Activated CD4-positive, alpha-beta memory T cell treated with anti-CD3 and anti-CD28 coated beads, Interleukin-2, amount 10 ng/mL, durations not matched to agents 7 days and 5 days (primary cell): ENCODE results near the gene TARM1. TPM values are rescaled to one million over a fixed set of nuclear protein-coding genes. Genes with fewer than 3 reads are reported as not detected.

ENCODE experiments used
- CTCF ChIA-PET: fragments of 350-600 bp; sonication (Branson Sonifier 250); formaldehyde crosslinking; loops from one replicate; lab custom pipeline; 2021; ENCODE audit warnings: antibody characterized with exemption, inconsistent platforms; lab: Charles Lee
- POLR2A ChIA-PET: fragments of 350-600 bp; sonication (Branson Sonifier 250); formaldehyde crosslinking; loops from one replicate; lab custom pipeline; 2021; ENCODE audit warnings: antibody characterized with exemption; lab: Charles Lee
- DNase-seq: peaks from one replicate; pipeline ENCODE4 v3.0.0-alpha.2; 2020
- H3K27ac Mint-ChIP-seq: one replicate; pipeline ENCODE4 v1.8.0; 2021; ENCODE audit warnings: mild to moderate bottlenecking, mixed read lengths
- H3K27me3 Mint-ChIP-seq: one replicate; pipeline ENCODE4 v1.8.0; 2021; ENCODE audit warnings: mixed read lengths
- H3K36me3 Mint-ChIP-seq: one replicate; pipeline ENCODE4 v1.8.0; 2021; ENCODE audit warnings: low read depth, mixed read lengths
- H3K4me1 Mint-ChIP-seq: one replicate; pipeline ENCODE4 v1.8.0; 2021; ENCODE audit warnings: mixed read lengths
- H3K4me3 Mint-ChIP-seq: one replicate; pipeline ENCODE4 v1.8.0; 2021; ENCODE audit warnings: mild to moderate bottlenecking, mixed read lengths
- H3K9me3 Mint-ChIP-seq: one replicate; pipeline ENCODE4 v1.8.0; 2021; ENCODE audit warnings: mixed read lengths
- total RNA-seq, 2 experiments: library from RNA; stranded (reverse); gene quantifications; one replicate each; pipeline ENCODE4 v1.2.3, GENCODE V29; 2021

TARM1 gene
- total RNA-seq, 2 experiments from 2014 or later: not detected

DNA sequence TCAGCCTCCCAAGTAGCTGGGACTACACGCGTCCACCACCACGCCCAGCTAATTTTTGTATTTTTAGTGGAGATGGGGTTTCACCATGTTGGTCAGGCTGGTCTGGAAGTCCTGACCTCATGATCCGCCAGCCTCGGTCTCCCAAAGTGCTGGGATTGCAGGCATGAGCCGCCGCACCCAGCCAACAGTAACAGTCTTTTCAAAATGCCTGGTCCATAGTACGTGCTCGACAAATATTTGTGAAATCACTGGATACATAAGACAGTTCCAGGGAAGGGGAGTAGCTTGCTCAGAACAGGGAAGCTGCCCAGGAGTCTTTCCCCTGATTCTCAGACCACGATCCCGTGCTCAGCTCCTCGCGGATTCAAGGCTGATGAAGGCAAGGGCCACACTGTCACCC, 59.2 kb downstream of the TARM1 start:
- DNase-seq: no peak
- ChIA-PET POLR2A (no interaction called here), CTCF (interaction anchor here (0.9 to 3.5 kb wide), 2 partner anchors 170 to 229 kb away, joined by 3 to 23 read pairs; no protein-coding TSS in a partner anchor)
- Mint-ChIP-seq H3K36me3 (no peaks in the 10 kb centered on the region), H3K27ac (no peak overlapping the region), H3K9me3 (no peaks in the 10 kb centered on the region), H3K4me3 (no peak overlapping the region), H3K27me3 (peaks cover 8% of the 10 kb centered on the region), H3K4me1 (peaks cover 35% of the 10 kb centered on the region)

DNA sequence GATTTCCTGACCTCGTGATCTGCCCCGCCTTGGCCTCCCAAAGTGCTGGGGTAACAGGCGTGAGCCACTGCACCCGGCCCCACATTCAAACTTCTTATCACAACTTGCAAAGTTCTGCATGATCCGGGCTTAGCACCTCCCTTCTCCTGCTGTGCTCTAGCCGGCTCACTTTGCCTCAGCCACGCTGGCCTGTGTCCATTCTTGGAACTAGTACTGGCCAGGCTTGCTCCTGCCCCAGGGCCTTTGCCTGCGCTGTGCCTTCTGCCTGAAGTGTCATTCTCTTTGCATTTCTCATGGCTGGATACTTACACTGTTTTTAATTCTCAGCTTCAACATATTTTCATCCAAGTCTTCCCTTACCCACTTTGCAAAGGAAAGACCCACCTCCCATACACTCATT, 59.8 kb downstream of the TARM1 start:
- Mint-ChIP-seq H3K27ac (no peak overlapping the region), H3K9me3 (no peaks in the 10 kb centered on the region), H3K4me3 (no peak overlapping the region), H3K36me3 (no peaks in the 10 kb centered on the region), H3K4me1 (peaks cover 35% of the 10 kb centered on the region), H3K27me3 (peaks cover 11% of the 10 kb centered on the region)
- ChIA-PET CTCF (interaction anchor here (0.9 to 3.5 kb wide), 2 partner anchors 169 to 228 kb away, joined by 3 to 23 read pairs; no protein-coding TSS in a partner anchor), POLR2A (no interaction called here)
- no peak for DNase-seq

Other genes starting within 250 kb of the TARM1 start
- gene MYADM, start 213.5 kb downstream of the TARM1 start, total RNA-seq: 100 to 1,000 TPM; 109 TPM
- gene PRKCG, start 199.2 kb downstream of the TARM1 start, total RNA-seq: not detected
- gene CACNG7, start 172.1 kb downstream of the TARM1 start, total RNA-seq: not detected
- gene CACNG8, start 118.4 kb downstream of the TARM1 start, total RNA-seq: under 1 TPM in 1 of 2 experiments, not detected in 1; 0.05 TPM
- gene CACNG6, start 89.7 kb downstream of the TARM1 start, total RNA-seq: not detected
- not detected for gene VSTM1, start 17.5 kb downstream of the TARM1 start, total RNA-seq
- under 1 TPM in 1 of 2 experiments, not detected in 1; 0.40 TPM for gene OSCAR, start 19.4 kb upstream of the TARM1 start, total RNA-seq
- gene NDUFA3, start 21.5 kb upstream of the TARM1 start, total RNA-seq: 100 to 1,000 TPM; 115 to 116 TPM
- 10 to 100 TPM; 44.4 to 47.1 TPM for gene TFPT, start 34.3 kb upstream of the TARM1 start, total RNA-seq
- 10 to 100 TPM; 53.5 to 55.0 TPM for gene PRPF31, start 34.4 kb upstream of the TARM1 start, total RNA-seq
- gene CNOT3, start 56.4 kb upstream of the TARM1 start, total RNA-seq: 10 to 100 TPM; 62.6 to 66.9 TPM
- 1 to 10 TPM; 8.3 to 9.2 TPM for gene LENG1, start 78.4 kb upstream of the TARM1 start, total RNA-seq
- 1 to 10 TPM; 2.8 to 3.2 TPM for gene TMC4, start 91.8 kb upstream of the TARM1 start, total RNA-seq
- gene MBOAT7, start 108.2 kb upstream of the TARM1 start, total RNA-seq: 10 to 100 TPM; 90.8 to 93.4 TPM
- gene TSEN34, start 109.9 kb upstream of the TARM1 start, total RNA-seq: 10 to 100 TPM; 10.9 to 13.6 TPM
- 1,000 to 10,000 TPM; 1,045 to 1,051 TPM for gene RPS9, start 119.5 kb upstream of the TARM1 start, total RNA-seq
- gene LILRB3, start 141.6 kb upstream of the TARM1 start, total RNA-seq: 1 to 10 TPM; 5.3 to 5.8 TPM
- gene LILRA6, start 161.4 kb upstream of the TARM1 start, total RNA-seq: under 1 TPM; 0.65 to 0.68 TPM
- not detected for gene LILRB5, start 175.9 kb upstream of the TARM1 start, total RNA-seq
- not detected for gene LILRB2, start 199.7 kb upstream of the TARM1 start, total RNA-seq
- not detected for gene LILRA5, start 231.8 kb upstream of the TARM1 start, total RNA-seq